Fibroblast of peridontal ligament (primary cell): ENCODE data around the gene CPNE4.

Source experiments
- DNase-seq: peaks from one replicate; pipeline ENCODE4 v3.0.0-alpha.2; 2010; ENCODE audit errors: extremely low read depth

CPNE4 gene

DNA sequence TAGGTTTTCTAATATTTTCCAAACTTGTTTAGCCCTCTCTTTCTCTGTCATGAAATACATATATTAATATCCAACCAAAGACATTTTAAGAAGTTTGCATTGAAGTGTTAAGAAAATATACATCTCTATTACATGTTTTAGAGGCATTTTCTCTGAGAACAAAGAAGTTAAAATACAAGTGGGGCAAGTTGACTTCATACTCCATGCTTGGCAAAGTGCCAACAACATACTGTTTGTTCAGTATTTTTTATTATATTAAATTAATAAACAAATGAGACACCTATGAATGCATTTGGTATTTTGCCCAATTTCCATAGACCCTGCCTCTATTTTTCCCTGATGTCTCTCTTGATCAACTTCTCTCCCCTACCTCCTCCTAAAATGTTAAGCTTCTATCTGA lies 299.3 kb downstream of the CPNE4 start:
- no peak for DNase-seq

DNA sequence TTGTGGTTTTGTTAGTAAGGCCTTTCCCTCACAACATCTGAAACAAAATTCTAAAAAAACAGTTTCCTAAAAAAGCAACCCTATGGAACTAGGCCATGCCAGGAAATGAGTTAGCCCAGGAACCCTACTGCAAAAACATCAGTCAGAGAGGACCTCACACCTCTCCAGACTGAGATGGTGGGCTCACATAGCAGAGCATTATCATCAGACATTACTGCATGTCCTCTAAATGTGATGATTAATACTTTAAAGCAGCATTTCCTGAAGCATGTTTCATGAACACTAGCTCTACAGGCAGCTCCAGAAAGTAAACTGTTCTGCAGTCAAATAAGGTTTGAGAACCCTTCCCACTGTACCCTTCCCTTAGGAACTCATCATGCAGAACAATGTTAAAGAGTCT lies 299.7 kb downstream of the CPNE4 start:
- DNase-seq: no peak

DNA sequence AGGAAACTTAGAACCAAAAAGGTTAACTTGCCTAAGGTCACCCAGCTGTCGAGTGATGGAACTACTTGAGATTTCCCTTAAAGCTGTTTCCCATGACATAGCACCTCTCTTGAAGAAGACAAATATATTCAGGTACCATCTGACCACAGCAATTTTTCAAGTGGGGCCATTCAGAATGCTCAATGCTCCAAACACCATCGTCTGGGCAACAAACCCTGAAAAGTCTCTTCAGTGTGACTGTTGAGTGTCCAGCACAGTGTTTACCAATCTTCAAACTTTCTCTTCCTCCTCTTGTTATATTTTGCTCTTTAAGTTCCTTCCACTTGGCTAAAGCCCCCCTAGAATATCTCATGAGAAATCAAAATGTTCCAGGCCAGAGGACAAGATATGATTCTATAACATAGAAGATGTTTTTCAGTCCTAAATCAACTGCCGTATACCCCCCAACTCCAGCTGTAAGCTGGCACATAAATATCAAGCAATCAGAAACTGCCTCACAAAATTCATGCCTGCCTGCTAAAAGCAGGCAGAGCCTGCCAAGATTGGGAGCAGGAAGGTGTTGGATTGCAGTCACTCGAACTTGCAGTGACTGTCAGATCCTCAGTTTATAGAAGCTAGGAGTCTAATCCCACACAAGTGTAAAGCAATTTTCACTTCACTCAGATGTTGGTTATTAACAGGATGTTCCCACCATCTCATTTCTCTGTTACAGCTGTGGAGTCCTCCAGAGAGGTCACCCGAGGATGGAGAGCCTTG lies 301.6 kb downstream of the CPNE4 start:
- no peak for DNase-seq

- DNase-seq: no peak
Observed at GRCh38 chr3:131731709-131732108, 303.1 kb downstream of the CPNE4 start.

DNA sequence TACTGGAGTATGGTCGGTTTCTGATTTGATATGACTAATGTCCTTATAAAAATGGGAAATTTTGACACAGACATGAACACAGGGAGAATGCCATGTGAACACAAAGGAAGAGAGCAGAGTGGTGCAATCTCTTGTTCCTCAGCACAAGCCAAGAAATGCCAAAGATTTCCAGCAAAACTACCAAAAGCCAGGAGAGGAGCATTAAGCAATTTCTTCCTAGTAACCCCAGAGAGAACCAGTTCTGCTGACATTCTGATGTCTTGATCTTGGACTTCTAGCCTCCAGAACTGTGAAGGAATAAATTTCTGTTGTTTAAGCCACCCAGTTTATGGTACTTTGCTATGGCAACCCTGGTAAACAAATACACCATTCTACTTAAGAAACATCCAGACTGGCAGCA lies 304.2 kb downstream of the CPNE4 start:
- no peak for DNase-seq

DNA sequence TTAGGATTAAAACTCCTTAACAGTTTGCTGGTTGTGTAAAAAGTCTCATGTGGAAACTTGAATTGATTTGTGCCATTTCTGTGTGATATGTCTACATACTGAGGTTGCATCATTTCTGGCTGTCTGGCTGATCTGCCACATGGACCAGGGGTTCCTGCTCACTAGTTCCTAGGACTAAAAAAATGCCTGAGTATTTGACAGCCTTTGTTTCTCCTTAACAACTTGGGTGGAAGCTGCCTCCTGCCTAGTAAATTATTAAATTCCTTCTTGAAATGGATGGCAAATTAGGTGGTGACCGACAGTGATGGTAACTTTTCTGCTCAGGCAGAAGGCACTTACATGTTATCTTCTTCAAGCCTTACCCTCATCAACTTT lies 305.2 kb downstream of the CPNE4 start:
- no peak for DNase-seq

GRCh38 chr3:131728898-131729642 lies 305.7 kb downstream of the CPNE4 start:
- DNase-seq: no peak

- no peak for DNase-seq
Observed at GRCh38 chr3:131725414-131725813, 309.4 kb downstream of the CPNE4 start.

DNA sequence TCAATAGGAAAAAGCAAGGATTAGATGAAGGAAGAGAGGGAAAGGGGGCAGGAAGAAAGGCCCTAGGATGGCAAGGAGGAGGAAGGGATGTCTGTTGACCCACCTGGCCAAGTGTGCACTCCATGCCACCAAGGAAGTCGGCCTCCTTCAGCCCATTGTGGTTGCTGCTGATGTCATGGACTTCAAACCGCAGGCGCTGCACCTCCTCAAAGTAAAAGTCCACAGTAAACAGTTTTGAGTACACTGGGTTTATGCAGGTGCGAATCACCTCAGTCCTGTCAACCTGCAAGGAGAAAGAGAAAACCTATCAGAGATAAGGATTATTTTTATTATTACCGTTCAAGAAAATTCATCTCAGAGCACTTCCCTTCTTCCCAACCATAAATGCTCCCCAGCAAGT lies 311.5 kb downstream of the CPNE4 start:
- DNase-seq: no peak

DNA sequence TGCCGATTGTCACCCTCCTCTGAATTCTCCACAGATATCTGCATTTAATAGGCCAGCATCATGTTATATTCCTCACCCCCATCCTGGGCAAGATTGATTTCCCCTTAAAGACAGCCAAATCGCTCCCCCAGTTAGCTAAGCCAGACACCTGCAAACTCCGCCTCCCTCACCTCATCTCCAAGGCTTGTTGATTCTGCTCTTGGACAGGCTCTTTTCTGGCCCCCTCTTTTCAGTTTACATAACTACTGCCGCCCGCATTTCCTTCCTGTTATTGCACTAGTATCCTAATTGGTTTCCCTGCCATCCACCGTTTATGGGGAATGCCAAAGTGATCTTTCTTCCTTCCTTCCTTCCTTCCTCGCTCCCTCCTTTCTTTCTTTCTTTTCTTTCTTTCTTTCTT lies 317.3 kb downstream of the CPNE4 start:
- DNase-seq: no peak

GRCh38 chr3:131716943-131717342 lies 317.9 kb downstream of the CPNE4 start:
- no peak for DNase-seq

DNA sequence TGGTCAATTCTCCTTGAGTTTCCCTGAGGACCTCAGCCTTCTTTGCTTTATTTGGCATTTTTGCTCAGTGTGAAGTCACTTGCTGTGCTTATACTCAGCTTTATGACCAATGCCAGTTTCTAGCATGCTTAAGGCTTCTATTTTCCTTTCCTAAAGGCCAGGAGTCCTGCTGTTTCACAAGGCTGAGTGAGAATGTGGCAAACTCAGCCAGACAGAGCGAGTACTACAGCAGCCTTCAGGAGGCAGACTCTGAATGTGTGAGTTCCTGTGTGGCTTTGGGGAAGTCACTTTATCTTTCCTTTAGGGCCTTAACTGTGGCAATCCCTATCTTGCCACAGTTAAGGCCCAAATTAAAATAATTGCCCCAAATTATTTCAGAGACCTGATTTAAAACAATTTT lies 318.8 kb downstream of the CPNE4 start:
- DNase-seq: no peak

- no peak for DNase-seq
Observed at GRCh38 chr3:131714585-131715220, 320.1 kb downstream of the CPNE4 start.

DNA sequence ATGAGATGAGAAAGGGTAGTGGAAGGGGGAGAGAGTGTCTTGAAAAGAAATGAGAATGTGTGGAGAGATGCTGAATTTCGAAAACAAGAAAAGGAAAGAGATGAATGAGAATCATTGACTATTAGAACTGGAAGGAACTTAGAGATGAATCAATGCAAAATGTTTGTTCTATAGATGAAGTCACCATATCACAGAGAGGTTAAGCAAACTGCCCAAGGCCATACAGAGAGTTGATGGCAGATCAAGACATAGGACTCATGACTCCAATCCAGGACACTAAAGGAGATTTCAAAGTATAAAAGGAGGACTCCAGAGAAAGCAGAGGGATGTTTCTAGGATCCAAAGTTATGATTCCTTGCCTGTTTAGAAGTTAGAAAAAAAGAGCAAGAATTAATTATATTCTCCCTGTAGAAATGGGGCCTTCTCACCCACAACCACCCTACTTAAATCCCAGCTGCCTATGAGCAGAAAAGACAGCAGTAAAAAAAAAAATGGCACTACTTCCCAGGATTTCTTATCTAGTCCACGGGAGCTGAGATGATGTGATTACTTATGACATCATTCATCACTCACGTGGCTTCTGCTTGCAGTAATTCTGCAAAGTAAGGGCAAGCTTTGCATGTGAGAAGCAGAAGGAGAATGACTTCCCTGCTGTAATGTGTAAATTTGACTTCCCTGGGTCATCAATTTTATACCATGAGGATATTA lies 321.2 kb downstream of the CPNE4 start:
- DNase-seq: no peak

DNA sequence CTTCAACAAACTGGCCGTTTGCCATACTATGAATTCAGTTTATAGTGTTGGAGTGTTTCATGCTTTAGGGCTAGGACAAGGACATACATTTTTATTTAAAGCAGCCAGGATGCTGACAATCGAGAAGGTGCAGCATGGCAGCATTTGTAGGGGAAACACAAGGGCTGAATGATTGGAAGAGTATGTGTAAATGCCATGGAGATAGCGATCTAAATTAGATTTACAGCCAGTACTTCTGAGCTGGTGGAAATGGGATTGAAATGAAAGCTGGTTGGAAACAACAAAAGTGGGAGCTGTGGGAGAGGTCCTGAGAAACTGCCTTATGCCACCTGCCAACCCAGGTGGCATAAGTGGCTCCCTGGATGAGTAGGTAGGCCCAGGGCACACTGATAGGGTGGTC lies 322.2 kb downstream of the CPNE4 start:
- no peak for DNase-seq

- DNase-seq: no peak
Observed at GRCh38 chr3:131711114-131711768, 323.6 kb downstream of the CPNE4 start.

GRCh38 chr3:131708241-131708640 lies 326.6 kb downstream of the CPNE4 start:
- DNase-seq: no peak

- no peak for DNase-seq
Observed at GRCh38 chr3:131705558-131706051, 329.2 kb downstream of the CPNE4 start.

DNA sequence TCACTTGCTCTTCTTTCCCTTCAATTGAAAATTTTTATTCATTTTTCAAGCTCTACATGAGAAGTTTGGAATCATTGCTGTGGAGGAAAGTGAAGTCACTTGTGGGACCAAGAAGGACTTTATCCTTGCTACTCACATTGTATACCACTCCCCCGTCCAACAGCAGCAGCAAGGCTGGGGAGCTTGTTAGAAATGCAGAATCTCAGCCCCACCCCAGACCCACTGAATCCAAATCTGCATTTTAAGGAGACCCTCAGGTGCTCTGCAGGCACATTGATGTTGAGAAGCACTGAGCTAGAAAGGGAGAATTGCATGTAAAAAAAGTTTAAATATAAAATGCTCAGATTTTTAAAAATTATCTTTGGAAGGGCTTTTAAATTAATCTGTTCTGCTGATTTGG lies 329.7 kb downstream of the CPNE4 start:
- no peak for DNase-seq

DNA sequence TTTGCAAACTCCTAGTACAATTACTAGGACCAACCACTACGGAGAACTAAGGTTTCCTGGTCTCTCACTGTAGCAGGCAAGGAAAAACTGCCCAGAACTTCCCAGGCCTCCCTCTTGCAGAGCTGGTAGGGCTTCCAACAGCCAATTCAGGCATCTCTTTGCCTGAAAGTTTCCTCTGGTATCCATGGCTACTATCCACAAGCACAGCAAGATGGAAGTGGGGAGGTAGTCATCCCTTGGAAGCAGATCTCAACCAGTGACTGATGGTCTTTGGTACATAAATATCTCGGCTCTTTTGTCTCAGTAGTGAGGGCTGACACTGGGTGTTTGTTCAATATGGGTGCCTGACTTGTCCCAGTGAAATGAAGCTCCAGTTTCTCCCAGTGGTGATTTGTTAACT lies 330.7 kb downstream of the CPNE4 start:
- no peak for DNase-seq

DNA sequence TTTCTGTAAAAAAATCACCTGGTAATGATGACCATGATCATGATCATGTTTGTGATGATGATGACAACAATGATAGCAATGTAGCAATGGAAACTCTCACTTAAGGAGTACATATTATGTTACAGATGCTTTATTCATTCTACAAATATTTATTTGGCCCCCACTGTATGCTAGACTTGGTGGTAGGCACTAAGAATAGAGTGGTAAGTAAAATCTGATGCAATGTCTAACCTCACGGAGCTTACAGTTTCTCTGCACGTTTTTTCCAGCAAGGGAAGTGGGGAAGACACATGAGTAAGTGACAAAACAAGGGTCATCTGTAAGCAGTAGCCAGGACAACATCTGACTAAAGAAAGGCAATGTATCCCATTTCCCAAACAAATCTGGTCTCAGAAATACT lies 332.7 kb downstream of the CPNE4 start:
- DNase-seq: no peak
